ENCODE data around the gene VLDLR. TPM values are rescaled to one million over a fixed set of nuclear protein-coding genes. Genes with fewer than 3 reads are reported as not detected.

The VLDLR gene
- total and polyA plus RNA-seq, 2 of the 13 experiments (the other 11 are each of a cell fraction or from before 2014, with no cell fraction given) = 3.4 to 10.5 TPM

DNA sequence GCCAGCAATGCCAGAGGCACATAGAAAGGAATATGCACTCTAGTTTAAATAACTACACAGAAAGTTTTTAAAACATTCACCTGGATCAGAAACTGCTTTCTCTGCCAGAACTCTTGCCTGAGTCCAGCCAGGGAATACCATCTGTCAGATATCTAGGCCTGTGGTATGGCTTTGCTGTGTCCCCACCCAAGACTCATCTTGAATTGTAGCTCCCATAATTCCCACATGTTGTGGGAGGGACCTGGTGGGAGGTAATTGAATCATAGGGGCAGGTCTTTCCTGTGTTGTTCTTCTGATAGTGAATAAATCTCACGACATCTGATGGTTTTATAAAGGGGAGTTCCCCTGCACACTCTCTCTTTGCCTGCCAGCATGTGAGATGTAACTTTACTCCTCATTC, 54.2 kb downstream of the VLDLR start:
- intact Hi-C loops (cut with micrococcal nuclease; ENCODE audit: unreplicated experiment) = no loop called here
- in situ Hi-C loops (cut with HindIII; ENCODE audit: extremely low pct_ligation_motif_present, low pct_unique_long_range_greater_than_20kb) = no loop called here
- DNase-seq (ENCODE audit: low spot score) (no peak), FAIRE-seq (no peak), ATAC-seq (no peak)
- ChIA-PET CTCF (ENCODE audit: low intra/inter-chr PET ratio, low total read pairs) (no interaction called here), POLR2A (no interaction called here)
- Histone ChIP-seq H3K27me3 (ENCODE audit: control insufficient read depth in 1 of 2, insufficient read depth in 2 of 2, low read length in 2 of 2) (no peaks in the 10 kb centered on the region), H3K79me2 (ENCODE audit: insufficient read depth, low read length) (no peaks in the 10 kb centered on the region), H3K9ac (ENCODE audit: insufficient read depth, low read depth, low read length) (no peak overlapping the region), H3K9me3 (ENCODE audit: low read length) (no peaks in the 10 kb centered on the region), H3K4me1 (ENCODE audit: insufficient read depth, low read length) (peaks cover 21% of the 10 kb centered on the region), H3K4me3 (replicated peaks in 1 of 3; ENCODE audit: insufficient read depth in 1 of 3, low read depth in 2 of 3, low read length in 3 of 3) (no peak overlapping the region), H4K20me1 (ENCODE audit: insufficient read depth, low read length) (no peaks in the 10 kb centered on the region), H3K36me3 (replicated peaks in 1 of 2; ENCODE audit: control insufficient read depth in 1 of 2, insufficient read depth in 2 of 2, low read length in 2 of 2) (no peaks in the 10 kb centered on the region), H2AFZ (ENCODE audit: low read length) (no peak overlapping the region), H3K27ac (ENCODE audit: extremely low read length, insufficient read depth, low read length) (no peak overlapping the region), H3K4me2 (ENCODE audit: low read depth, low read length) (no peak overlapping the region)
- BruUV-seq (replicated peaks) = no TSS peak
- no peak for TF ChIP-seq GATAD2A (CRISPR knock-in tag; IDR thresholded peaks at IDR 0.05)
- TF ChIP-seq, protein P1, sequence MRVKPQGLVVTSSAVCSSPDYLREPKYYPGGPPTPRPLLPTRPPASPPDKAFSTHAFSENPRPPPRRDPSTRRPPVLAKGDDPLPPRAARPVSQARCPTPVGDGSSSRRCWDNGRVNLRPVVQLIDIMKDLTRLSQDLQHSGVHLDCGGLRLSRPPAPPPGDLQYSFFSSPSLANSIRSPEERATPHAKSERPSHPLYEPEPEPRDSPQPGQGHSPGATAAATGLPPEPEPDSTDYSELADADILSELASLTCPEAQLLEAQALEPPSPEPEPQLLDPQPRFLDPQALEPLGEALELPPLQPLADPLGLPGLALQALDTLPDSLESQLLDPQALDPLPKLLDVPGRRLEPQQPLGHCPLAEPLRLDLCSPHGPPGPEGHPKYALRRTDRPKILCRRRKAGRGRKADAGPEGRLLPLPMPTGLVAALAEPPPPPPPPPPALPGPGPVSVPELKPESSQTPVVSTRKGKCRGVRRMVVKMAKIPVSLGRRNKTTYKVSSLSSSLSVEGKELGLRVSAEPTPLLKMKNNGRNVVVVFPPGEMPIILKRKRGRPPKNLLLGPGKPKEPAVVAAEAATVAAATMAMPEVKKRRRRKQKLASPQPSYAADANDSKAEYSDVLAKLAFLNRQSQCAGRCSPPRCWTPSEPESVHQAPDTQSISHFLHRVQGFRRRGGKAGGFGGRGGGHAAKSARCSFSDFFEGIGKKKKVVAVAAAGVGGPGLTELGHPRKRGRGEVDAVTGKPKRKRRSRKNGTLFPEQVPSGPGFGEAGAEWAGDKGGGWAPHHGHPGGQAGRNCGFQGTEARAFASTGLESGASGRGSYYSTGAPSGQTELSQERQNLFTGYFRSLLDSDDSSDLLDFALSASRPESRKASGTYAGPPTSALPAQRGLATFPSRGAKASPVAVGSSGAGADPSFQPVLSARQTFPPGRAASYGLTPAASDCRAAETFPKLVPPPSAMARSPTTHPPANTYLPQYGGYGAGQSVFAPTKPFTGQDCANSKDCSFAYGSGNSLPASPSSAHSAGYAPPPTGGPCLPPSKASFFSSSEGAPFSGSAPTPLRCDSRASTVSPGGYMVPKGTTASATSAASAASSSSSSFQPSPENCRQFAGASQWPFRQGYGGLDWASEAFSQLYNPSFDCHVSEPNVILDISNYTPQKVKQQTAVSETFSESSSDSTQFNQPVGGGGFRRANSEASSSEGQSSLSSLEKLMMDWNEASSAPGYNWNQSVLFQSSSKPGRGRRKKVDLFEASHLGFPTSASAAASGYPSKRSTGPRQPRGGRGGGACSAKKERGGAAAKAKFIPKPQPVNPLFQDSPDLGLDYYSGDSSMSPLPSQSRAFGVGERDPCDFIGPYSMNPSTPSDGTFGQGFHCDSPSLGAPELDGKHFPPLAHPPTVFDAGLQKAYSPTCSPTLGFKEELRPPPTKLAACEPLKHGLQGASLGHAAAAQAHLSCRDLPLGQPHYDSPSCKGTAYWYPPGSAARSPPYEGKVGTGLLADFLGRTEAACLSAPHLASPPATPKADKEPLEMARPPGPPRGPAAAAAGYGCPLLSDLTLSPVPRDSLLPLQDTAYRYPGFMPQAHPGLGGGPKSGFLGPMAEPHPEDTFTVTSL (CRISPR knock-in tag; IDR thresholded peaks at IDR 0.05; ENCODE audit: borderline replicate concordance) = no peak
- no peak for TF ChIP-seq ZNF331 (CRISPR knock-in tag; IDR thresholded peaks at IDR 0.05)
- no peak for TF ChIP-seq RORA (CRISPR knock-in tag; IDR thresholded peaks at IDR 0.05)
- no peak for TF ChIP-seq ZNF781 (CRISPR knock-in tag; IDR thresholded peaks at IDR 0.05; ENCODE audit: borderline replicate concordance, not compliant biosample characterization)
- TF ChIP-seq KMT2B (CRISPR knock-in tag; IDR thresholded peaks at IDR 0.05) = no peak
- TF ChIP-seq EHMT2 (IDR thresholded peaks at IDR 0.05; ENCODE audit: borderline replicate concordance, low read depth, low read length) = no peak
- TF ChIP-seq, protein P2, sequence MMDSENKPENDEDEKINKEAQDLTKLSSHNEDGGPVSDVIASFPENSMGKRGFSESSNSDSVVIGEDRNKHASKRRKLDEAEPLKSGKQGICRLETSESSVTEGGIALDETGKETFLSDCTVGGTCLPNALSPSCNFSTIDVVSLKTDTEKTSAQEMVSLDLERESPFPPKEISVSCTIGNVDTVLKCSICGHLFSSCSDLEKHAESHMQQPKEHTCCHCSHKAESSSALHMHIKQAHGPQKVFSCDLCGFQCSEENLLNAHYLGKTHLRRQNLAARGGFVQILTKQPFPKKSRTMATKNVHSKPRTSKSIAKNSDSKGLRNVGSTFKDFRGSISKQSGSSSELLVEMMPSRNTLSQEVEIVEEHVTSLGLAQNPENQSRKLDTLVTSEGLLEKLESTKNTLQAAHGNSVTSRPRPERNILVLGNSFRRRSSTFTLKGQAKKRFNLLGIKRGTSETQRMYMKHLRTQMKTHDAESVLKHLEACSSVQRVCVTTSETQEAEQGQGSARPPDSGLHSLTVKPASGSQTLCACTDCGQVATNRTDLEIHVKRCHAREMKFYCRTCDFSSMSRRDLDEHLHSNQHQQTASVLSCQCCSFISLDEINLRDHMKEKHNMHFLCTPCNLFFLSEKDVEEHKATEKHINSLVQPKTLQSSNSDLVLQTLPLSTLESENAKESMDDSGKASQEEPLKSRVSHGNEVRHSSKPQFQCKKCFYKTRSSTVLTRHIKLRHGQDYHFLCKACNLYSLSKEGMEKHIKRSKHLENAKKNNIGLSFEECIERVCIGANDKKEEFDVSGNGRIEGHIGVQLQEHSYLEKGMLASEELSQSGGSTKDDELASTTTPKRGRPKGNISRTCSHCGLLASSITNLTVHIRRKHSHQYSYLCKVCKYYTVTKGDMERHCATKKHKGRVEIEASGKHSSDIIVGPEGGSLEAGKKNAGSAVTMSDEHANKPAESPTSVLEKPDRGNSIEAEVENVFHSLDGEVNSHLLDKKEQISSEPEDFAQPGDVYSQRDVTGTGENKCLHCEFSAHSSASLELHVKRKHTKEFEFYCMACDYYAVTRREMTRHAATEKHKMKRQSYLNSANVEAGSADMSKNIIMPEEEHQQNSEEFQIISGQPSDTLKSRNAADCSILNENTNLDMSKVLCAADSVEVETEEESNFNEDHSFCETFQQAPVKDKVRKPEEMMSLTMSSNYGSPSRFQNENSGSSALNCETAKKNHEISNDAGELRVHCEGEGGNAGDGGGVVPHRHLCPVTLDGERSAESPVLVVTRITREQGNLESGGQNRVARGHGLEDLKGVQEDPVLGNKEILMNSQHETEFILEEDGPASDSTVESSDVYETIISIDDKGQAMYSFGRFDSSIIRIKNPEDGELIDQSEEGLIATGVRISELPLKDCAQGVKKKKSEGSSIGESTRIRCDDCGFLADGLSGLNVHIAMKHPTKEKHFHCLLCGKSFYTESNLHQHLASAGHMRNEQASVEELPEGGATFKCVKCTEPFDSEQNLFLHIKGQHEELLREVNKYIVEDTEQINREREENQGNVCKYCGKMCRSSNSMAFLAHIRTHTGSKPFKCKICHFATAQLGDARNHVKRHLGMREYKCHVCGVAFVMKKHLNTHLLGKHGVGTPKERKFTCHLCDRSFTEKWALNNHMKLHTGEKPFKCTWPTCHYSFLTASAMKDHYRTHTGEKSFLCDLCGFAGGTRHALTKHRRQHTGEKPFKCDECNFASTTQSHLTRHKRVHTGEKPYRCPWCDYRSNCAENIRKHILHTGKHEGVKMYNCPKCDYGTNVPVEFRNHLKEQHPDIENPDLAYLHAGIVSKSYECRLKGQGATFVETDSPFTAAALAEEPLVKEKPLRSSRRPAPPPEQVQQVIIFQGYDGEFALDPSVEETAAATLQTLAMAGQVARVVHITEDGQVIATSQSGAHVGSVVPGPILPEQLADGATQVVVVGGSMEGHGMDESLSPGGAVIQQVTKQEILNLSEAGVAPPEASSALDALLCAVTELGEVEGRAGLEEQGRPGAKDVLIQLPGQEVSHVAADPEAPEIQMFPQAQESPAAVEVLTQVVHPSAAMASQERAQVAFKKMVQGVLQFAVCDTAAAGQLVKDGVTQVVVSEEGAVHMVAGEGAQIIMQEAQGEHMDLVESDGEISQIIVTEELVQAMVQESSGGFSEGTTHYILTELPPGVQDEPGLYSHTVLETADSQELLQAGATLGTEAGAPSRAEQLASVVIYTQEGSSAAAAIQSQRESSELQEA (CRISPR knock-in tag; IDR thresholded peaks at IDR 0.05; ENCODE audit: not compliant biosample characterization) = no peak
- 100% methylated on average over 1 of the region's 1 CpG for WGBS (ENCODE audit: low lambda C conversion rate)
